Measurements from ENCODE around the gene EFHD2.

- TF ChIP-seq, protein P1, sequence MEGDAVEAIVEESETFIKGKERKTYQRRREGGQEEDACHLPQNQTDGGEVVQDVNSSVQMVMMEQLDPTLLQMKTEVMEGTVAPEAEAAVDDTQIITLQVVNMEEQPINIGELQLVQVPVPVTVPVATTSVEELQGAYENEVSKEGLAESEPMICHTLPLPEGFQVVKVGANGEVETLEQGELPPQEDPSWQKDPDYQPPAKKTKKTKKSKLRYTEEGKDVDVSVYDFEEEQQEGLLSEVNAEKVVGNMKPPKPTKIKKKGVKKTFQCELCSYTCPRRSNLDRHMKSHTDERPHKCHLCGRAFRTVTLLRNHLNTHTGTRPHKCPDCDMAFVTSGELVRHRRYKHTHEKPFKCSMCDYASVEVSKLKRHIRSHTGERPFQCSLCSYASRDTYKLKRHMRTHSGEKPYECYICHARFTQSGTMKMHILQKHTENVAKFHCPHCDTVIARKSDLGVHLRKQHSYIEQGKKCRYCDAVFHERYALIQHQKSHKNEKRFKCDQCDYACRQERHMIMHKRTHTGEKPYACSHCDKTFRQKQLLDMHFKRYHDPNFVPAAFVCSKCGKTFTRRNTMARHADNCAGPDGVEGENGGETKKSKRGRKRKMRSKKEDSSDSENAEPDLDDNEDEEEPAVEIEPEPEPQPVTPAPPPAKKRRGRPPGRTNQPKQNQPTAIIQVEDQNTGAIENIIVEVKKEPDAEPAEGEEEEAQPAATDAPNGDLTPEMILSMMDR (IDR thresholded peaks at IDR 0.05): no peak
- no peak for TF ChIP-seq POLR2A (IDR thresholded peaks at IDR 0.05)
Observed at GRCh38 chr1:15388201-15388880, 21.3 kb upstream of the EFHD2 start.
